Measurements from ENCODE around the gene SLC34A3.
A peak's percentile ranks its signal among the peaks of the same experiment; 100 is the strongest.

SLC34A3 gene

DNA sequence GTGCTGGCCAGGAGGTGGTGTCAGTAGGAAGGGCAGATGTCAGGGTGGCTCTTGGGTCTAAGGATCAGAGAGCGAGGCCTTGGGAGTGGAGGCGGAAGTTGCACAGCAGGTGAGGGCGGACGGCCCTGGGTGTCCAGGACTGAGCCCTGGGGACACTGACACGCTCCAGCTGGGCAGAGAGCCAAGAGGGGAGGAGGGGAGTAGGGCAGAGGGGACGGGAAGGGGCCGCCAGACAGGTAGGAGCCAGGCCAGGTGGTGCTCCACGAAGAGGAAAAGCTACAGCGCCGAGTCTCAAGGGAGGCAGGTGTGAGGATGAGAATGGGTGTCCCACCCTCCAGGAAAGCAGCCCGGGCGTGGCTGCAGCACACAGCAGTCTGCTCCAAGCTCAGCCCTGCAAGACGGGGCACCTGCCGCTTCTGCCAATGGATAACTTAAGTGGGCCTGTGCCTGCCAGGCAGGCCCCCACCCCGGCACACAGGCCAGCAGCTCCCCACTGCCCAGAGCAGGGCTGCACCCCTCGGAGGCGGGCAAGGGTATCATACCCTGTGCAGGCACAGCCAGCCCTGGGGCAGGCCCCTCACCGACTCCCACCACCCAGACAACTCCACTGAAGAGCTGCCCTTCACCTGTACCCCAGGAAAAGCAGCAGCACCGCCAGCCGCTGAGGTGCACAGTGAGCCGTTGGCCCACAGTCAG, 35.0 kb upstream of the SLC34A3 start:
- no peak for DNase-seq (ENCODE audit: low read depth)

DNA sequence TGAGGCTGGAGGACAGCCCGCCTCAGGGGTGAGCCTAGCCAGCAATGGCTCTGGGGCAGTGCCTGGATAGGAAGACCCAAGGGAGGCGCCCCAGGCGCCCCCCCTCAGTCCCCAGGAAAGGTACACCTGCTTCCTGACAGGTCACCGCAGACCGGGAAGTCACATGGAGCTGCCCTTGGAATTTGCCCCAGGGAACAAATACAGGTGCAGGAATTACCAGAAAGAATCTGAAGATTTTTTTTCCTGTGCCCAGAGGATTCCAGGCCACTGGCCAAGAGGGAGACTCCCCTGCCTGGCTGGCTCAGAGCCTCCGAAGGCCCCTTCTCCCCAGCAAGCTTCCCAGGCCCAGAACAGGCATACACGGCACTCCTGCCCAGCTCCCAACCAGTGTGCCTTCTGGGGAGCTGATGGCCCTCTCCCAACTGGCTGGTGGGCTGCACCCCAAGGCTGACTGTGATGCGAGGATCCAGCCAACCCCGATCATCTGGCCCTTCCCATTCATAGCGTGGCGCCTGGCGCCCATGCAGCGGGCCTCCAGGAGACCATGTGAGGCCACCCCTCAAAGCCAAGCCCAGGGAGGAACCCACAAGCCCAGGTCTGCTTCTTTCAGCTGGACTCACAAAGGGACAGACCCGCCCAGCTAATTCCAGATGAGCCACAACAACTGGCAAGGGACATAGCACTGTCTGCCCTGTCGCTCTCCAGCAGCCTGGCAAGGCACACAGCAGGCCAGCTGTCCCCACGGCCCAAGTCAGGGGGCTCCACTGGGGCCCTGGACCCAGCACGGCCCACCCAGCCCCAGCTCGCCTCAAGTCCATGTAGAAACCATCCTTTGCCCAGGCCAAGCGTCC, 32.4 kb upstream of the SLC34A3 start:
- DNase-seq (ENCODE audit: low read depth), result no peak

DNA sequence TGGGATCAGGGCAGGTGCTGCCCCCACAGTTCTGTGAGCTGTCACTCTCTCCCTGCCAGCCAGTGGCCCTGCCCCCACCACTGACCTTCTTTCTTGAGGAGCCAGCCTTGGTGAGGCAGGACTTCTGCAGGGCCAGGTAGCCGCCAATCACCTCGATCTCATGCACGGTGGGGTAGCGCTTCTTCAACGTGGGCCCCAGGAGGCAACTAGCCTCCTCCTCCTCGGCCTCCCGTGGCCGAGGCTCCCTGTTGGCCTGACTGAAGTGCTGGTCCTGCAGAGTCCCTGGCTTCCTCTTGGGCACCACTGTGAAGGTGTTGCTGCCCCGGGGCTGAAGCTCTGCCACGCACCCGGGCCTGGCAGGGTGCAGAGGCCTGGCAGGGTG, 31.8 kb upstream of the SLC34A3 start:
- DNase-seq (ENCODE audit: low read depth), result no peak

DNA sequence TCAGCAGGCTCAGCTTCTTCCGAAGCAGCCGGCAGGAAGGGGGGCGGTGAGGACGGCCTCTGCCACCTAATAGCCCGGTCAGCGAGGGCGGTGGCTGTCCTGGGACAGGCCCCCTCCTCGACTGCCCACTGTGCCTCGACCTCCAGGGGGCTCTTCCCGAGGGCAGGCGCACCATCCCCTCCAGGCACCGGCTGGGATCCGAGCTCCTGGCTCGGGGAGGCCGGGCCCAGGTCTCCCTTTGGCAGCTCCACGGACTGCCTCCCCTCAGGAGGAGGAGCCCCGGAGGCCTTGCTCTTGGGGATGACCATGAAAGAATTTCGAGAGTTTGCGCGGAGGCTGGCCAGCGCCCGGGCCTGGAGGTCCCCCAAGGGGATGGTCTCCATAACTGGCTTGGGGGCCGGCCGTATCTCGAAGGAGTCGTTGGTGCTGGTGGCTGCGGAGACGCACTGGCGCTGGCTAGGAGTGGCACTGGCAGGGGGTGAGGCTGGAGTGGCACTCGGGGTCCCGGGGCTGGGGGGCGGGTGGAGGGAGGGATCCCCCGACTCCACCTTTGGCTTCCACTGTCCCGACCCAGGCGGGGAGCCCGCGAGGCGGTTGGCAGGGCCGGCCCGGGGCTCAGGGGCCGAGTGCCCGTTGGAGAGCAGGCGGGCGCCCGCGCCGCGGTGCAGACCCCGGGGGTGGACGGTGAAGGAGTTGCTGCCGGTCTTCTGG, 31.1 kb upstream of the SLC34A3 start:
- DNase-seq (ENCODE audit: low read depth), result no peak

DNA sequence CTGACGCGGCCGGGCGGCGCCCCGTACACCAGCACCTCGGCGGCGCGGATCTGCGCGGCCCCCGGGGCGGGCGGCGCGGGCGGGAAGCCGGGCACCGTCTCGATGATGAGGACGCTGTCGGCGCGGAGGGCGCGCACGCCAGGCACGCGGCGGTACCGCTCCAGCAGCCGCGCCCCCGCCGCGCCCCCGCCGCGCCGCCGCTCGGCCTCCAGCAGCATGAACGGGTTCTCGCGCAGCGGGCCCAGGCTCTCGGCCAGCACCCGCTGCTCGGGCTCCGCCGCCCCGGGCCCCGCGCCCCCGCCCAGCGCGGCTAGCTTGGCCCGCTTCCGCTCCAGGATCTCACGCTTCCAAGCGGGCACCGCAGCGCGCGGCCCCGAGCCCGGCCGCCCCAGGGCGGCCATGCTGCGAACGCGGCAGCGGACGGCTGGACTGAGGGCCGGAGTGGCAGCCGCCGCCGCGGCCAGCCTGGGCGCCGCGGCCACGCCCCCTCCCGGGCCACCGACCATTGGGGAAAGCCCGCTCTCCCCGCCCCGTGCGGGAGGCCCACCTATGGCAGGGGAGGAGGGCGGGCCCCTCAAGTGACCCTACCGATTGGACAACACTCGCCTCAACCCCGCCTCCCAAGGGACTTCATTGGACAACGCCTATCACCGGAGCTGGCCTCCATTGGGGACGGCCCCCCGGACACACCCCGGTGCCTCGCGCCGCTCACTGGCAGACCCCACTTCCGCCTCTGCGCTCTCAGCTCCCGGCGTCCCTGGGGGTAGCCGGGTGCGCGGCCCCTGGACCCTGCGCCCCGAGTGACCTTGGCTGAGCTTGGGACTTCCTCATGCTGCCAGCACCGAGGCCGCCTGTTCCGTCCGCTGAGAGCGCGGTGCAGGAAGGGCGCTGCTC, 30.1 kb upstream of the SLC34A3 start, which contains the start of gene TPRN:
TPRN (minus strand) TSS at position 431 of the 894 bp plus-strand sequence; CDS start at position 401, 30 bp downstream.
- peak; percentile 98 for DNase-seq (ENCODE audit: low read depth)

DNA sequence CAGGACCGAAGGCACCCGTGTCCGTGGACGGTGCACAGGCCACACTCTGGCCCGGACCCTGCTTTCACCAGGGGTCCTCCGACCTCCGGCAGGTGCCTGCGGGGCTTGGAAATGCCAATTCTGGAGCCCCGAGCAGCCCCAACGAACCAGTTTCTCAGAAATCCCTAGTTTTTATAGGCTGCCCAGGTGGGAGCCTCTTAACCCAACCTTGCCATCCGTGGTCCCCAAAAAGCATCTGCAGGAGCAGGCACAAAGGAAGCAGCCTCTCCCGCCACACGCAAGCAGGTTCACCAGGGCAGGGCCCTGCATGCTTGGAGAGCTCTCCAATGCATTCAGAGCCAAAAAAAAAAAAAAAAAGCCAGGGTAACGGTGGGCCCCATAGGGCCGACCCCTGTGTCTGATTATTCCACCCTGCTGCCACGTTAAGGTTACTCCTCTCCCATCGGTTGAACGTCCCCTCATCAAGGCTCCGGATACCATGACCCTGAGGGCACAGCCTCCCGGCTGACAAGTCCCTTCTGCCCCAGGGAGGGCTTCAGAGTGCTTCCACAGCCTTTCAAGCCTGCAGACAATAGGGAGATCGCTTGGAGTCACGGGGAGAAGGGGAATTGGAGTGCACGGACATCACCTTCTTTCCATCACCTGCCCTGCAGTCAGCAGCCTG, 29.4 kb upstream of the SLC34A3 start:
- no peak for DNase-seq (ENCODE audit: low read depth)

DNA sequence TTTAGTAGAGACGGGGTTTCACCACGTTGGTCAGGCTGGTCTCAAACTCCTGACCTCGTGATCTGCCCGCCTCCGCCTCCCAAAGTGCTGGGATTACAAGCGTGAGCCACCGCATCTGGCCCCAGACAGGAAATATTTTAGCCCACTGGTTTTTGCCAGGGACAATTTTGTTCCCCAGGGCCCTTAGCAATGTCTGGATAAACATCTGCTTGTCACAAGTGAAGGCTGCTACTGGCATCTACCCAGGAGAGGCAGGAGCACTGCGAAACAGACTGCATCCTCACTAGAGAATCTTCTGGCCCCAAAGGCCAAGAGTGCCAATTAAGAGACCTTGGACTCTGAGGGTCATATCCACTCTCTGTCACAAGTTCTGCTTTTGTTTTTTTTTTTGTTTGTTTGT, 27.7 kb upstream of the SLC34A3 start:
- DNase-seq (ENCODE audit: low read depth), result no peak

DNA sequence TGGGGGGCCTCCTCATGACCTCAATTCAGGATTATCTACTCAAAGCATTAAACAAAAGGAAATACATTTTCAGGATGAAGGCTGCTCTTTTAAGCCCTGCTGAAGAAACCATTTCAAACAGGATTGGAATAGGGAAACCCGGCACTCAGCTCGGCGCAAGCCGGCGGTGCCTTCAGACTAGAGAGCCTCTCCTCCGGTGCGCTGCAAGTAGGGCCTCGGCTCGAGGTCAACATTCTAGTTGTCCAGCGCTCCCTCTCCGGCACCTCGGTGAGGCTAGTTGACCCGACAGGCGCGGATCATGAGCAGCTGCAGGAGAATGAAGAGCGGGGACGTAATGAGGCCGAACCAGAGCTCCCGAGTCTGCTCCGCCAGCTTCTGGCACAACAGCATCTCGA, 26.0 kb upstream of the SLC34A3 start:
- DNase-seq (ENCODE audit: low read depth), result no peak

DNA sequence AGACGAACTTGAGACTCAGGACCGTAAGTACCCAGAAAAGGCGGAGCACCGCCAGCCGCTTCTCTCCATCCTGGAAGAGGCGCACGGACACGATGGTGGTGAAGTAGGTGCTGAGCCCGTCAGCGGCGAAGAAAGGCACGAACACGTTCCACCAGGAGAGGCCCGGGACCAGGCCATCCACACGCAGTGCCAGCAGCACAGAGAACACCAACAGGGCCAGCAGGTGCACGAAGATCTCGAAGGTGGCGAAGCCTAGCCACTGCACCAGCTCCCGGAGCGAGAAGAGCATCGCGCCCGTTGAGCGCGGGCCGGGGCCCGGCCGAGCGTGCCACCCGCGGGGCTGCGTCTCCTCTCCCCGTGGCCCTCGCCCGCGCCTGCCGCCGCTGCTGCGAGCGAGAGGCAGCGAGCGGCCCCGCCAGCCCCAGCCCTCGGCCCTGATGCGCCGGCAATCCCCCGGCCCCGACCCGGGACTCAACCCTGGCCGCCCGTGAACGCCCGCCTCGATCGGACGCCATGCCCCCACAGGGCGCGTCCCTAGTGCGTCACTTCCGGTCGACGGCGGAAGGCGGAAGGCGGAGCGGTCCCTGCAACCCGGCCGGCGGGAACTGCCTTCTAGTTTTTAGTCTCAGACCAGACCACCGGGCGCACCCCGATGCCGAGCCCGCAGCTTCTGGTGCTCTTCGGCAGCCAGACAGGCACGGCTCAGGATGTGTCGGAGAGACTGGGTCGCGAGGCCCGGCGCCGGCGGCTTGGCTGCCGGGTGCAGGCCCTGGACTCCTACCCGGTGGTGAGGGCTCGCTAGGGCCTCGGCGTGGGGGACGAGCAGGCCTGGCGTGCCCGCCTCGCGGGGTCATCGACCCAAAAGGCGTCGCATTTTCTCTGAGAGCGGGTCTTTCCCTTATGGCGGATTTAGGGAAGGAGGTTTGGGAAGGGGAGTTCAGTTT, 25.3 kb upstream of the SLC34A3 start, which contains the start of the genes NDOR1 and TMEM203:
NDOR1 (plus strand) TSS at position 575 of the 944 bp plus-strand sequence; CDS start at position 653, 78 bp downstream.
TMEM203 (minus strand) TSS at position 523 of the 944 bp plus-strand sequence; CDS start at position 289, 234 bp downstream.
- DNase-seq (ENCODE audit: low read depth), result peak; percentile 92

DNA sequence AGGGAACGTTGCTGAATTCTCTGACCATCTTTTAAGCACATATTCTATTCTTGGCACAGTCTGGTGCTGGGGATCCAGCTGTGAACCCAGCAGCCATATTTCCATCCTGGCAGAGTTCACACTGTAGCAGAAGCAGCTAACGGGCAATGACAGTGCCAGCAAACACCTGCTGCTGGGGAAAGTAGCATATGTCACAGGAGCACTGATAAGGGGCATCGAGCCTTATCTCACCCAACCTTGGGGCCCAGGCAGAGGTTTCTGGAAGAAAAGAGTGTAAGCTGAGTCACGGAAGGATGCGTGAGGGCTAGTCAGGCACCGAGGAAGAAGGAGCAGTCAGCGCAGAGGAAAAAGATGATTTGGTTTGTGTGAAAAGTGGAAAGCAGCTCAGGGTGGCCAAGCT, 24.1 kb upstream of the SLC34A3 start:
- no peak for DNase-seq (ENCODE audit: low read depth)

DNA sequence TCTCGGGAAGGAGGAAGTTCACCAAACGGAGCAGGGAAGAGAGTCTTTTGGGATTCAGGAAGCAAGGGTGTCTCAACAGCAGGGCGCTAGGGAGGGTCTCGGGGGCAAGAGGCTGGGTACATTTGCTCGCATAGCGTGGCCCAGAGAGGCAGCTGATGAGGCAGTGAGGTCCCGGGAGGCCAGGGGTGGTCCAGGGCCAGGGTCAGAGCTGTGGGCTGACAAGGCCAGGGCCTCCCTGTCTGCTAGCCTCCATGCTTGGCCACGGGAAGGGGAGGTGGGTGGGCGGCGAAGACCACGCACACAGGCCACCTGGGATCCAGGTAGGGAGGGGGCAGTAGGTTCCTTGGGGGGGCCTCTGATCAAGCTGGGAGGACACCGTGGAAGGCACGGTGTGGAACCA, 19.2 kb upstream of the SLC34A3 start:
- DNase-seq (ENCODE audit: low read depth), result no peak

DNA sequence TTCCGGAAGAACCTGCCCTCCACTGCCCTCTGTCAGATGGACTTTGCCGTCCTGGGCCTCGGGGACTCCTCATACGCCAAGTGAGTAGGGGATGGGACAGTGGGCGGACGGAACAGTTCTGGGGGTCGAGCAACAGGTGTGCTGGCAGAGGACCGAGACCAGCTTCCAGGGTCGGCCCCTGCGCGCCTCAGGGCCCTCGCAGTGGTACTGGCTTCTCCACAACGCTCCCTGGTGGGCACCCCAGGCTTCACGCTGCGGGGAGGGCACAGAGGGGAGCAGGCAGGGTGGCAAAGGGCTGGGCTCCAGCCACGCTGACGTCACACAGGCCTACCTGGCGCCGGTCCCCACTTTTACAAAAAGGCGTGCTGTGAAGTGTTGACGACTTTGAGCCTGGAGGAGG, 18.2 kb upstream of the SLC34A3 start:
- DNase-seq (ENCODE audit: low read depth), result no peak

DNA sequence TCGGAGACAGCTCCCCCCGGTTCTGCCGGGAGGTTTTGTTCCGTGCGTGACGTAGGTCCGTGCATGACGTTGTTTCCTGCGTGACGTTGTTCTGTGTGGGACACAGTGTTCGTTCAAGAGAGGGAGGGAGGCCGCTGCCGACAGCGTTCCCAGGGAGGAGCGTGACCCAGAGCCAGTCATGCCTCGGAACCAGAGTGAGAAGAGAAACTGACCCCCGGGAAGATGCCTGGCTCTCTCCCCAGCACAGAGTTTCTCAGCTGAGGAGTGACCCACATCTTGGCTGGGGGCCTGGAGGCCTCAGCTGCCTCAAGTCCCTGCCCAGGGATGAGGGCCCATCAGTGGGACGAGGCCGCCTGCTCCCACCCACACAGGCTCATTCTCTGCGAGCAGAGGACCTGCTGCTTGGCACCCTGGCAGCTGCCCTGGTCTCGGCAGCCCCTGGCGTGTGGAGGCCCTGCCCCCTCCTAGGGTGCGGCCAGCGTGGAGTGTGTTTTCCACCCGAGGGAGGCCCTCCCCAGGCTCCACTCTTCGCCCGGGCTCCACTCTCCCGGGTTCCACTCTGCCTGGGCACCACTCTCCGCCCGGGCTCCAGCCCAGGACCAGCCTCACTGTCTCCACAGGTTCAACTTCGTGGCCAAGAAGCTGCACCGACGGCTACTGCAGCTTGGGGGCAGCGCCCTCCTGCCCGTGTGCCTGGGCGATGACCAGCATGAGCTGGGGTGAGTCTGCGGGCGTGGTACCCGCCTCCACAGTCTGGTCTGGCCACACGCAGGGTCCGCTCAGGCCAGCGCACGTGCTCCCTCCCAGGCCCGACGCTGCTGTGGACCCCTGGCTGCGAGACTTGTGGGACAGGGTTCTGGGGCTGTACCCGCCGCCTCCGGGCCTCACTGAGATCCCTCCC, 17.3 kb upstream of the SLC34A3 start:
- DNase-seq (ENCODE audit: low read depth), result no peak

DNA sequence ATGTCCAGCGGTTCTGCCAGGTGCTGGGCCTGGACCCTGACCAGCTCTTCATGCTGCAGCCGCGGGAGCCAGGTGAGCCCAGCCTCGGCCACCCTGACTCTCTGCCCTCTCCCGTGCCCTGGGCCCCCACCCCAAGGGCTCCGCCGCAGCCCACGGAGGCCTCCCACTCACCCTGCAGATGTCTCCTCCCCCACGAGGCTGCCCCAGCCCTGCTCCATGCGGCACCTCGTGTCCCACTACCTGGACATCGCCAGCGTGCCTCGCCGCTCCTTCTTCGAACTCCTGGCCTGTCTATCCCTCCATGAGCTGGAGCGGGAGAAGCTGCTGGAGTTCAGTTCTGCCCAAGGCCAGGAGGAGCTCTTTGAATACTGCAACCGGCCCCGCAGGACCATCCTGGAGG, 16.1 kb upstream of the SLC34A3 start:
- DNase-seq (ENCODE audit: low read depth), result no peak

DNA sequence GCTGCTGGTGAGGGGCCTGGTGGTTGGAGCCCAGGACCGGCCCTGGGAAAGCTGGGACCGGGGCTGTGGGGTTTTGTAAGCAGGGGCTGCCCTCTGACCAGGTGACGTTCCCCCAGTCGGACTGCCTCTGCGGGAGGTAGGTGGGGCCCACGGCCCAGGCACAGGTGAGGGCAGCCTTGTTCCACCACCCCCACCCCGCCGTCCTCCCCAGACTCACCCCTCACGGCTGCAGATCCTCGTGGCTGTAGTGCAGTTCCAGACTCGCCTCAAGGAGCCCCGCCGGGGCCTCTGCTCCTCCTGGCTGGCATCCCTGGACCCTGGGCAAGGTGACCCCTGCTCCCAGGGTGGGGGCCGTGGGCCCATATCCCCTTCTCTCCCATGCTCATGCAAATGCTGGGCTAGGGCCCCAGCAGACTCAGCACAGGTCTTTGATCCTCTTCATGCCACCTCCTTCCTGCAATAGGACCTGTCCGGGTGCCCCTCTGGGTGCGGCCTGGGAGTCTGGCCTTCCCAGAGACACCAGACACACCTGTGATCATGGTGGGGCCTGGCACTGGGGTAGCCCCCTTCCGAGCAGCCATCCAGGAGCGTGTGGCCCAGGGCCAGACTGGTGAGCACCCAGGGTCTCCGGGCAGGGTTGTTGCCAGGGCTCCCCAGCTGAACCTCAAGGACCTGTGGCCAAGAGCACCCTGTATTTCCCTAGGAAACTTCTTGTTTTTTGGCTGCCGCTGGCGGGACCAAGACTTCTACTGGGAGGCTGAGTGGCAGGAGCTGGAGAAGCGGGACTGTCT, 15.3 kb upstream of the SLC34A3 start:
- no peak for DNase-seq (ENCODE audit: low read depth)

DNA sequence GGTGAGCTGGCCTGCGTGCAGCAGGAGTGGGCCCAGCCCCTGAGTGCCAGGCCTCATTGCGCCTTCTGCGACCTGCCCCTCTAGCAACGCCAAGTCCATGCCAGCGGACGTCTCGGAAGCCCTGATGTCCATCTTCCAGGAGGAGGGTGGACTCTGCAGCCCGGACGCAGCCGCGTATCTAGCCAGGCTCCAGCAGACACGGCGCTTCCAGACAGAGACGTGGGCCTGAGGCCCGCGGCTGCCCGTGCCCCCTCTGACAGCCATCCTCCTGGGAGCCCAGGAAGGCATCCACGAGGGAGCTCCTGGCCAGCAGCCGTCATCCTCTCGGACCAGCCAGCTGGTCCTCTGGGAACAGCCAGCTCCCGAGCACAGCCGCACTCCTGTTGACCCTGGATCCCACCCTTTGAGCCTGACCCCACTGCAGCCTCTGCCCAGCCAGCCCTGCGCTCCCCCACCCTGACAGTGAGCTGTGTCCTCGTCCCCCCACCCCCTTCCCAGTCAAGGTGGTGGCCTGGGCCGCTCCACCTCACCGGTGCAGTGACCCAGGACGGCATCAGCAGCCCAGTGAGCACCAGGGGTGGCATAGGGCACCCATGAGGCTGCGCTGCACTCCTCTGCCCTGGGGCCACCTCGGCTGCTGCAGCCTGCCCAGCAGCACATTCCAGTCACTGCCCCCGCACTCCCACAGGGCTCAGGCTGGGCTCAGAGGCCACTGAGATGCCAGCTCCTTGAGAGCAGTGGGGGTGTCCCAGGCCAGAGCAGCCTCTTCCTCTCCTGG, 14.3 kb upstream of the SLC34A3 start:
- no peak for DNase-seq (ENCODE audit: low read depth)
